SK-N-SH (cell line): ENCODE results near the gene PPP3CA. TPM values are rescaled to one million over a fixed set of nuclear protein-coding genes. Genes with fewer than 3 reads are reported as not detected.

Experiments used
- CTCF ChIA-PET: fragments of 300-600, 350-600 bp; formaldehyde crosslinking; extraction: SDS; loops from one replicate; lab custom pipeline; 2021; lab: Yijun Ruan, JAX
- POLR2A ChIA-PET: fragments of 350-600 bp; sonication (Branson Sonifier 250); formaldehyde crosslinking; extraction: SDS; loops from one replicate; lab custom pipeline; 2020; ENCODE audit warnings: antibody characterized with exemption, inconsistent platforms; lab: Yijun Ruan, JAX
- DNase-seq: peaks from one replicate; pipeline ENCODE4 v3.0.0; 2012
- H2AFZ ChIP-seq: fragments of 200-600 bp; sonication (generic); 2 replicates; pipeline ENCODE4 v1.8.1; 2016; ENCODE audit warnings: antibody characterized with exemption, mild to moderate bottlenecking, low read depth
- H3F3A ChIP-seq: fragments of 200-600 bp; sonication (generic); replicated peaks from 2 replicates; pipeline ENCODE3; 2016; ENCODE audit warnings: antibody characterized with exemption, mild to moderate bottlenecking; ENCODE audit not compliant: insufficient read depth
- H3K27ac ChIP-seq, 2 experiments: fragments of 200-500 bp in 1 of 2; fragments of 200-600 bp in 1 of 2; sonication (Bioruptor generic) in 1 of 2; sonication (generic), shearing (Covaris generic) in 1 of 2; 2 replicates each; pipeline versions ENCODE4 v1.5.1 to v1.6.1; 2014 to 2016; ENCODE audit warnings: low read depth in 2 of 2, inconsistent platforms in 1 of 2, low read length in 1 of 2, mild to moderate bottlenecking in 1 of 2, mixed read lengths in 1 of 2
- H3K27me3 ChIP-seq: fragments of 200-600 bp; sonication (generic), shearing (Covaris generic); 2 replicates; pipeline ENCODE4 v1.6.1; 2016; ENCODE audit warnings: mixed run types; ENCODE audit not compliant: insufficient read depth
- H3K36me3 ChIP-seq, 2 experiments: fragments of 200-500 bp in 1 of 2; fragments of 200-600 bp in 1 of 2; sonication (Bioruptor generic) in 1 of 2; sonication (generic) in 1 of 2; replicated peaks in 1 of 2; 2 replicates each; pipeline versions ENCODE3 to v1.5.1; 2014 to 2016; ENCODE audit warnings: low read length in 1 of 2, mild to moderate bottlenecking in 1 of 2; ENCODE audit not compliant: insufficient read depth in 2 of 2, control insufficient read depth in 1 of 2
- H3K4me1 ChIP-seq, 2 experiments: fragments of 200-500 bp in 1 of 2; fragments of 200-600 bp in 1 of 2; sonication (Bioruptor generic) in 1 of 2; sonication (generic), shearing (Covaris generic) in 1 of 2; 2 replicates each; pipeline versions ENCODE4 v1.5.1 to v1.6.1; 2014 to 2016; ENCODE audit warnings: low read depth in 1 of 2, low read length in 1 of 2, mixed run types in 1 of 2; ENCODE audit not compliant: insufficient read depth in 2 of 2, control insufficient read depth in 1 of 2
- H3K4me2 ChIP-seq: fragments of 200-600 bp; sonication (generic), shearing (Covaris generic); 2 replicates; pipeline ENCODE4 v1.6.1; 2017; ENCODE audit warnings: mixed run types
- H3K4me3 ChIP-seq, 2 experiments: fragments of 200-500 bp in 1 of 2; fragments of 200-600 bp in 1 of 2; sonication (Bioruptor generic) in 1 of 2; sonication (generic), shearing (Covaris generic) in 1 of 2; 2 replicates each; pipeline versions ENCODE4 v1.5.1 to v1.8.1; 2014 to 2016; ENCODE audit warnings: low read depth in 2 of 2, inconsistent platforms in 1 of 2, low read length in 1 of 2, mild to moderate bottlenecking in 1 of 2, mixed read lengths in 1 of 2, moderate library complexity in 1 of 2
- H3K79me2 ChIP-seq: fragments of 200-600 bp; sonication (generic); 2 replicates; pipeline ENCODE4 v1.8.1; 2017; ENCODE audit warnings: mild to moderate bottlenecking; ENCODE audit not compliant: insufficient read depth
- H3K9ac ChIP-seq: fragments of 200-600 bp; sonication (generic); 2 replicates; pipeline ENCODE4 v1.6.1; 2017; ENCODE audit warnings: mixed run types
- H3K9me2 ChIP-seq: fragments of 200-600 bp; sonication (generic); 2 replicates; pipeline ENCODE4 v1.6.1; 2017; ENCODE audit warnings: mixed run types
- H3K9me3 ChIP-seq: fragments of 200-600 bp; sonication (generic); 2 replicates; pipeline ENCODE4 v1.6.1; 2017; ENCODE audit warnings: mixed run types, mild to moderate bottlenecking, moderate library complexity
- H4K20me1 ChIP-seq: fragments of 200-600 bp; sonication (generic); 2 replicates; pipeline ENCODE4 v1.6.1; 2017; ENCODE audit warnings: mild to moderate bottlenecking, mixed run types; ENCODE audit not compliant: insufficient read depth
- CHD2 ChIP-seq: fragments of 150-350 bp; IDR thresholded peaks from 2 replicates; pipeline ENCODE4 v1.6.1; 2018; ENCODE audit warnings: low read length; ENCODE audit not compliant: partially characterized antibody
- CTCF ChIP-seq: fragments of 200-600 bp; sonication (generic); IDR thresholded peaks from 2 replicates; pipeline ENCODE4 v1.6.1; 2017; ENCODE audit warnings: antibody characterized with exemption, mild to moderate bottlenecking, moderate library complexity
- EZH2phosphoT487 ChIP-seq: fragments of 200-600 bp; sonication (generic); IDR thresholded peaks from 2 replicates; pipeline ENCODE4 v1.6.1; 2017; ENCODE audit warnings: low read depth, mixed run types, mild to moderate bottlenecking, antibody characterized with exemption, moderate library complexity, borderline replicate concordance
- FOXJ3 ChIP-seq: sonication (generic); formaldehyde crosslinking; IDR thresholded peaks from 2 replicates; pipeline ENCODE4 v1.5.1; 2020; ENCODE audit warnings: mild to moderate bottlenecking, missing genetic modification reagents
- FOXM1 ChIP-seq: IDR thresholded peaks from 2 replicates; pipeline ENCODE4 v1.4.0; 2012; ENCODE audit warnings: low read depth, mild to moderate bottlenecking
- GABPA ChIP-seq: IDR thresholded peaks from 2 replicates; pipeline ENCODE4 v1.4.0; 2012; ENCODE audit warnings: low read depth, mild to moderate bottlenecking
- IRF3 ChIP-seq: fragments of 150-350 bp; IDR thresholded peaks from 2 replicates; pipeline ENCODE4 v1.6.1; 2016; ENCODE audit warnings: mild to moderate bottlenecking, low read depth, low read length
- JUND ChIP-seq: IDR thresholded peaks from 2 replicates; pipeline ENCODE4 v1.4.0; 2012
- NFIC ChIP-seq: IDR thresholded peaks from 2 replicates; pipeline ENCODE4 v1.4.0; 2012; ENCODE audit warnings: borderline replicate concordance
- PBX3 ChIP-seq: IDR thresholded peaks from 2 replicates; pipeline ENCODE4; 2012
- POLR2AphosphoS5 ChIP-seq: IDR thresholded peaks from 2 replicates; pipeline ENCODE4 v1.6.1; 2012; ENCODE audit warnings: low read depth, low read length
- RCOR1 ChIP-seq: fragments of 150-350 bp; IDR thresholded peaks from 2 replicates; pipeline ENCODE4 v1.6.1; 2017; ENCODE audit warnings: antibody characterized with exemption, low read length
- RFX5 ChIP-seq: IDR thresholded peaks from 2 replicates; pipeline ENCODE4 v1.6.1; 2012; ENCODE audit warnings: mild to moderate bottlenecking, improper control_type of control experiment, low read length
- SIN3A ChIP-seq: IDR thresholded peaks from 2 replicates; pipeline ENCODE4 v1.6.1; 2012; ENCODE audit warnings: low read depth, mild to moderate bottlenecking, low read length, moderate library complexity, borderline replicate concordance
- TEAD4 ChIP-seq: IDR thresholded peaks from 2 replicates; pipeline ENCODE4 v1.4.0; 2012; ENCODE audit warnings: mild to moderate bottlenecking, borderline replicate concordance; ENCODE audit not compliant: insufficient read depth
- USF2 ChIP-seq: fragments of 150-350 bp; IDR thresholded peaks from 2 replicates; pipeline ENCODE4 v1.6.1; 2017; ENCODE audit warnings: antibody characterized with exemption, low read length, low read depth, borderline replicate concordance
- ZBTB33 ChIP-seq: IDR thresholded peaks from 2 replicates; pipeline ENCODE4 v1.4.0; 2012; ENCODE audit warnings: low read depth, borderline replicate concordance
- polyA plus RNA-seq, 3 experiments: library from polyadenylated mRNA; depleted of rRNA; stranded (reverse); fragments of >200 nt; gene quantifications; 2 replicates each; pipeline ENCODE4 v1.2.3, GENCODE V29; 2012

PPP3CA gene
- polyA plus RNA-seq, 1 of the 3 experiments (the other 2 are of a cell fraction), result 10.7 TPM

- Histone ChIP-seq H3K36me3 (no peaks in the 10 kb centered on the region), H3K27ac (no peak overlapping the region), H4K20me1 (no peaks in the 10 kb centered on the region), H3K9me3 (no peaks in the 10 kb centered on the region), H3K4me2 (no peak overlapping the region), H3K4me3 (no peak overlapping the region), H3K79me2 (peaks cover 10% of the 10 kb centered on the region; the same call in 1 of the 2 replicates), H3K9ac (no peak overlapping the region), H3F3A (no peaks in the 10 kb centered on the region), H3K27me3 (no peaks in the 10 kb centered on the region), H3K4me1 (no peaks in the 10 kb centered on the region), H3K9me2 (no peaks in the 10 kb centered on the region), H2AFZ (no peak overlapping the region)
- POLR2A ChIA-PET, result no interaction called here
- TF ChIP-seq FOXJ3, result no peak
- TF ChIP-seq USF2, result no peak
- TF ChIP-seq PBX3, result no peak
- no peak for TF ChIP-seq GABPA
- TF ChIP-seq JUND, result no peak
- no peak for TF ChIP-seq POLR2AphosphoS5
- no peak for TF ChIP-seq CHD2
- TF ChIP-seq ZBTB33, result no peak
- no peak for TF ChIP-seq TEAD4
- TF ChIP-seq RFX5, result no peak
- no peak for TF ChIP-seq RCOR1
- no peak for TF ChIP-seq EZH2phosphoT487
- no peak for TF ChIP-seq CTCF
- TF ChIP-seq IRF3, result no peak
- no peak for TF ChIP-seq NFIC
- TF ChIP-seq SIN3A, result no peak
- no peak for TF ChIP-seq FOXM1
- no peak for DNase-seq
- CTCF ChIA-PET, result no interaction called here
Measured at GRCh38 chr4:101147283-101147682, 200.0 kb downstream of the PPP3CA start.
